ENCODE measurements around the gene PCDHGA7. TPM values are rescaled to one million over a fixed set of nuclear protein-coding genes. Genes with fewer than 3 reads are reported as not detected.
A peak's percentile ranks its signal among the peaks of the same experiment; 100 is the strongest.
"Not testable (repeated sequence)": the region's sequence is repeated elsewhere in the genome, so short reads cannot be mapped to it uniquely, and the experiment has no call there.

Gene PCDHGA7
- under 1 TPM; 0.37 to 0.99 (median 0.76) TPM for total RNA-seq
- long read RNA-seq: 0 reads

DNA sequence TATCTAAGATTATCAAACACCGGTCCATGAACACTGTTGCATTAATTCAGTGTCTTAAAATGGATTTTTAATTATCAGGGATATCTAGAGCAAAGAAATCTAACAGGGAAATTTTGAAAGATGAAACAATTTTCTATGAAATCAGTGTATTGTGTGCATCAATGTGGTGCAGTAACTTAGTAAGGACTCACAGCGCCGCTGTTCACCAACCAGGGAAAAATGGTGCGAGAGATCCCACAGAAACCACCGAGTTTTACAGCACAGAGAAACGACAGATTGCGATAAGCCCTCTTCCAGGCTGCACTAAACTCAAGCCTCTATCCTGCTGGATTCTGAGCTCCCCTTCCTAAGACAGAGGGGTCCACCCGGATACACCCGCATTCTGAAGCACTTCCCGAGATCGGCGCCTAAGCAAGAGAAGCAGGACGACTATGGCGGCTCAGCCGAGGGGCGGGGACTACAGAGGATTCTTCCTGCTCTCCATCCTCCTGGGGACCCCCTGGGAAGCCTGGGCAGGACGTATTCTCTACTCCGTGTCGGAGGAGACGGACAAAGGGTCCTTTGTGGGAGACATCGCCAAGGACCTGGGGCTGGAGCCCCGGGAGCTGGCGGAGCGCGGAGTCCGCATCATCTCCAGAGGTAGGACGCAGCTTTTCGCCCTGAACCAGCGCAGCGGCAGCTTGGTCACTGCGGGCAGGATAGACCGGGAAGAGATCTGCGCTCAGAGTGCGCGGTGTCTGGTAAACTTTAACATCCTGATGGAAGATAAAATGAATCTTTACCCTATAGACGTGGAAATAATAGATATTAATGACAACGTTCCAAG, at the start of gene PCDHGA7:
Gene PCDHGA7 (plus strand): TSS at position 274 of the 826 bp plus-strand sequence. CDS start 158 bp downstream, at position 432.
- no peak for DNase-seq
- TF ChIP-seq POLR2A (IDR thresholded peaks at IDR 0.05): no peak
- TF ChIP-seq CTCF (IDR thresholded peaks at IDR 0.05): peak in 3 of 4 donors; percentile 5 to 15 (median 9)
- peaks cover 0 to 4% (median 0%) of the 10 kb centered on the region in 4 donors for H3K9me3 ChIP-seq
- WGBS (ENCODE audit: insufficient coverage, low coverage, low lambda C conversion rate, missing lambda C conversion rate): 15% methylated on average over 21 of the region's 37 CpGs
- H3K27me3 ChIP-seq: no peaks in the 10 kb centered on the region
- H3K4me3 ChIP-seq: peak within 1 kb of the TSS in 2 of 3 donors; percentile 3 to 14
- intact Hi-C loops (cut with DNase I): no loop called here
- H3K36me3 ChIP-seq: no peaks in the 10 kb centered on the region
- H3K4me1 ChIP-seq: no peaks in the 10 kb centered on the region
- no peak within 1 kb of the TSS for H3K27ac ChIP-seq
- ATAC-seq: peak in 1 of 4 donors; percentile 53

- intact Hi-C loops (cut with DNase I): no loop called here
- 19% methylated on average over 22 of the region's 27 CpGs for WGBS (ENCODE audit: insufficient coverage, low coverage, low lambda C conversion rate, missing lambda C conversion rate)
- no peak within 1 kb of the TSS for H3K27ac ChIP-seq
- no peaks in the 10 kb centered on the region for H3K4me1 ChIP-seq
- TF ChIP-seq CTCF (IDR thresholded peaks at IDR 0.05) (peak in 2 of 4 donors; percentile 23 to 24), POLR2A (IDR thresholded peaks at IDR 0.05) (no peak)
- no peaks in the 10 kb centered on the region for H3K36me3 ChIP-seq
- no peaks in the 10 kb centered on the region for H3K27me3 ChIP-seq
- ATAC-seq (peak in 2 of 4 donors; percentile 34 to 40), DNase-seq (no peak)
- H3K4me3 ChIP-seq: peak within 1 kb of the TSS in 1 of 3 donors; percentile 7
- H3K9me3 ChIP-seq: peaks cover 0 to 7% (median 2%) of the 10 kb centered on the region in 4 donors
Measured at GRCh38 chr5:141338538-141339306, 43.8 kb upstream of the PCDHGA7 start, which contains the start of gene PCDHGA2. Gene PCDHGA2 (plus strand): TSS chr5:141338760.

DNA sequence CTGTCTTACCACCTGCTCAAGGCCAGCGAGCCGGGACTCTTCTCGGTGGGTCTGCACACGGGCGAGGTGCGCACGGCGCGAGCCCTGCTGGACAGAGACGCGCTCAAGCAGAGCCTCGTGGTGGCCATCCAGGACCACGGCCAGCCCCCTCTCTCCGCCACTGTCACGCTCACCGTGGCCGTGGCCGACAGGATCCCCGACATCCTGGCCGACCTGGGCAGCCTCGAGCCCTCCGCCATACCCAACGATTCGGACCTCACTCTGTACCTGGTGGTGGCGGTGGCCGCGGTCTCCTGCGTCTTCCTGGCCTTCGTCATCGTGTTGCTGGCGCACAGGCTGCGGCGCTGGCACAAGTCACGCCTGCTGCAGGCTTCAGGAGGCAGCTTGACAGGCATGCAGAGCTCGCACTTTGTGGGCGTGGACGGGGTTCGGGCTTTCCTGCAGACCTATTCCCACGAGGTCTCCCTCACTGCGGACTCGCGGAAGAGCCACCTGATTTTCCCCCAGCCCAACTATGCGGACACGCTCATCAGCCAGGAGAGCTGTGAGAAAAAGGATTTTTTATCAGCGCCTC, 41.7 kb upstream of the PCDHGA7 start:
- 51% methylated on average over 5 of the region's 45 CpGs for WGBS (ENCODE audit: insufficient coverage, low coverage, low lambda C conversion rate, missing lambda C conversion rate)
- H3K27ac ChIP-seq; DNase-seq; H3K36me3 ChIP-seq; H3K9me3 ChIP-seq; H3K27me3 ChIP-seq; ATAC-seq; intact Hi-C loops (cut with DNase I); H3K4me1 ChIP-seq; H3K4me3 ChIP-seq: not testable (repeated sequence)

GRCh38 chr5:141342773-141343172, 39.8 kb upstream of the PCDHGA7 start:
- Histone ChIP-seq H3K27me3 (no peaks in the 10 kb centered on the region), H3K4me3 (no peak overlapping the region), H3K27ac (no peak overlapping the region), H3K4me1 (no peaks in the 10 kb centered on the region), H3K36me3 (no peaks in the 10 kb centered on the region), H3K9me3 (peaks cover 0 to 4% (median 0%) of the 10 kb centered on the region in 4 donors)
- no peak for DNase-seq
- no peak for ATAC-seq
- WGBS (ENCODE audit: insufficient coverage, low coverage, low lambda C conversion rate, missing lambda C conversion rate): 31% methylated on average over 1 of the region's 1 CpG
- TF ChIP-seq POLR2A (IDR thresholded peaks at IDR 0.05) (no peak), CTCF (IDR thresholded peaks at IDR 0.05) (no peak)
- intact Hi-C loops (cut with DNase I): no loop called here

Data from right lobe of liver (tissue), 6 donors.